ENCODE results near the gene FGF22.
"Not testable (repeated sequence)": the region's sequence is repeated elsewhere in the genome, so short reads cannot be mapped to it uniquely, and the experiment has no call there.

Gene FGF22

GRCh38 chr19:618674-619285, 20.9 kb upstream of the FGF22 start:
- H3K27me3 Mint-ChIP-seq (ENCODE audit: low read depth, poor library complexity): no peaks in the 10 kb centered on the region
- no peak overlapping the region for H3K27ac Mint-ChIP-seq
- H3K36me3 Mint-ChIP-seq (ENCODE audit: low read depth): peaks cover 41% of the 10 kb centered on the region
- DNase-seq: no peak
- no peaks in the 10 kb centered on the region for H3K9me3 Mint-ChIP-seq
- no peak overlapping the region for H3K4me3 Mint-ChIP-seq
- H3K4me1 Mint-ChIP-seq: no peaks in the 10 kb centered on the region
- TF ChIP-seq CTCF (IDR thresholded peaks at IDR 0.05): no peak

- Mint-ChIP-seq H3K27me3 (ENCODE audit: low read depth, poor library complexity) (no peaks in the 10 kb centered on the region), H3K4me3 (no peak overlapping the region), H3K36me3 (ENCODE audit: low read depth) (peaks cover 41% of the 10 kb centered on the region), H3K9me3 (no peaks in the 10 kb centered on the region), H3K4me1 (no peaks in the 10 kb centered on the region), H3K27ac (no peak overlapping the region)
- no peak for TF ChIP-seq CTCF (IDR thresholded peaks at IDR 0.05)
- no peak for DNase-seq
These were observed 20.2 kb upstream of the FGF22 start for GRCh38 chr19:619286-620002.

DNA sequence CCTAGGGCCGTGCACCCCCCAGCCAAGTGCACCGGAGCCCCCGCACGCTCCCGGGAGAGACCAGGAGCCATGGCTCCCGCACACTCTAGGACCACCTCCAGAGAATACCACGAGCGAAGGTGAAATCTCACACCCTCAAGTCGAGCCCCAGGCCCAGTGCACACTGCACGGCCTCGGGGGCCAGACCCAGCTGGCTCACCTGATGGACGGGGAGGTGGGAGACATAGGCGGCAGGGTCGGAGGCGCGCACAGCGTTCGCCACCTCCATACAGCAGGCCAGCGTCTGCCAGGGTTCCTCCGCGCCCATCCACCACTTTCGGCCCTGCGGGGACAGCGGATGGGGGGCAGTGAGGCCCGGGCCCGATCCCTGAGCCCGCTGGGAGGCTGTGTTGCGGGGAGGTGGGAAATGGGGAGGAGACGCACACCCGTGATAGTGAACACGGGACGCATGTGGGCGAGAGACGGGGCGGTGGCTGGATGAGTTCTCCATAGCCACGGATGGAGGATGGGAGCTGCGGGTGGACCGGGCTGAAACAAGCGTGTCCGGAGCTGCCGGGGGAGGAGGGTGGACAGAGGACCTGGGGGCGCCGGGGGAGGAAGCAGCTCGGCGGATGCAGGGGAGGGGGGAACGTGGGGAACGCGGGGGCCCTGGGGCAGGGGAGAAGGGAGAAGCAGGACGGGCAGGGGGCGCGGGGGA, 19.4 kb upstream of the FGF22 start:
- no peak for TF ChIP-seq CTCF (IDR thresholded peaks at IDR 0.05)
- Mint-ChIP-seq H3K27ac (no peak overlapping the region), H3K9me3 (no peaks in the 10 kb centered on the region), H3K4me1 (no peaks in the 10 kb centered on the region), H3K27me3 (ENCODE audit: low read depth, poor library complexity) (no peaks in the 10 kb centered on the region), H3K36me3 (ENCODE audit: low read depth) (peaks cover 37% of the 10 kb centered on the region), H3K4me3 (no peak overlapping the region)
- no peak for DNase-seq

DNA sequence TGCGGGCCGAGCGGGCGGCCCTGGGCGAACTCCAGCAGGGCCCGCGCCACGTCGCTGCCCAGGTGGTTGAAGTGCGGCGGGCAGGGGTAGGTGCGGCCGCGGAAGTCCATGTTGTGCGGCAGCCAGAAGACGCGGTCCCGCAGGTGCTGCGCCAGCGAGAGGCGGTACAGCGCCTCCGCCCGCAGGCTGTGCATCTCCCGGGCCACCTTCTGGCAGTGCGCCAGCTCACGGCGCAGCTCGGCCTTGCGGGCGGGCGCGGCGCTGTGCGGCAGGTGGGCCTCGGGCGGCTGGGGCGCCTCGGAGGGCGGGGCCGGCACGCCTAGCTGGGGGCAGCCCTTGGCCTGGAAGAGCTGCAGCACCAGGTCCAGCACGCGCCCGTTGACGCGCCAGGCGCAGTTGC, 18.5 kb upstream of the FGF22 start:
- not testable (repeated sequence) for H3K27ac Mint-ChIP-seq; H3K4me1 Mint-ChIP-seq; H3K27me3 Mint-ChIP-seq (ENCODE audit: low read depth, poor library complexity); DNase-seq; H3K4me3 Mint-ChIP-seq; H3K9me3 Mint-ChIP-seq
- H3K36me3 Mint-ChIP-seq (ENCODE audit: low read depth): peaks cover 37% of the 10 kb centered on the region

GRCh38 chr19:621819-622218, 17.9 kb upstream of the FGF22 start:
- no peak for DNase-seq
- Mint-ChIP-seq H3K27ac (no peak overlapping the region), H3K27me3 (ENCODE audit: low read depth, poor library complexity) (no peaks in the 10 kb centered on the region), H3K4me1 (no peaks in the 10 kb centered on the region), H3K36me3 (ENCODE audit: low read depth) (peaks cover 39% of the 10 kb centered on the region), H3K4me3 (no peak overlapping the region), H3K9me3 (no peaks in the 10 kb centered on the region)
- no peak for TF ChIP-seq CTCF (IDR thresholded peaks at IDR 0.05)

DNA sequence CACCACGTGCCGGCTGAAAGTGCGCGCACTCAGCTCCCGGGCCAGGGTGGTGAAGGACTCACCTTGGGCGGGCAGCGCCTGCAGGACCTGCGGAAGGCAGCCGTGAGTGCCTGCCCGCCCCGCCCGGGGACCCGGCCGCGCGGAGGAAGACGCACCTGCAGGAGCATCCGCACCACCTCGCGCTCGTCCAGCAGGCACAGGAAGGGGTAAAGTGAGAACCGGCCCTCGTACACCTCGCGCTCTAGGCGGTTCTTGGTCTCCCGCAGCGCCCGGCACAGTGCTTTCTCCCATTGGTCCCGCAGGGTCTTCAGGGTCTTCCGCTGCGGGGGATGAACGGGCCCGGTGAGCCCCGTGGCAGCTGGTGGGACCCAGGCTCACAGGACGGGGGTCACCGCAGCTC, 17.0 kb upstream of the FGF22 start:
- H3K4me3 Mint-ChIP-seq: no peak overlapping the region
- no peak for DNase-seq
- H3K4me1 Mint-ChIP-seq: no peaks in the 10 kb centered on the region
- no peaks in the 10 kb centered on the region for H3K9me3 Mint-ChIP-seq
- H3K36me3 Mint-ChIP-seq (ENCODE audit: low read depth): peaks cover 35% of the 10 kb centered on the region
- H3K27ac Mint-ChIP-seq: no peak overlapping the region
- no peaks in the 10 kb centered on the region for H3K27me3 Mint-ChIP-seq (ENCODE audit: low read depth, poor library complexity)
- TF ChIP-seq CTCF (IDR thresholded peaks at IDR 0.05): no peak

Data from nephron progenitor cell (in vitro differentiated cells).